ENCODE data around the gene POMP. TPM values are rescaled to one million over a fixed set of nuclear protein-coding genes. Genes with fewer than 3 reads are reported as not detected.

Gene POMP
- total RNA-seq, 1 donor from 2014 or later = 58.9 TPM

GRCh38 chr13:28622286-28622685, 36.6 kb upstream of the POMP start:
- peaks cover 18% of the 10 kb centered on the region for H3K27me3 Mint-ChIP-seq
- DNase-seq (ENCODE audit: low spot score, unreplicated experiment) = no peak
- no peak overlapping the region for H3K4me3 Mint-ChIP-seq (ENCODE audit: low read depth)
- no peaks in the 10 kb centered on the region for H3K4me1 Mint-ChIP-seq (ENCODE audit: low read depth)
- TF ChIP-seq, protein P1, sequence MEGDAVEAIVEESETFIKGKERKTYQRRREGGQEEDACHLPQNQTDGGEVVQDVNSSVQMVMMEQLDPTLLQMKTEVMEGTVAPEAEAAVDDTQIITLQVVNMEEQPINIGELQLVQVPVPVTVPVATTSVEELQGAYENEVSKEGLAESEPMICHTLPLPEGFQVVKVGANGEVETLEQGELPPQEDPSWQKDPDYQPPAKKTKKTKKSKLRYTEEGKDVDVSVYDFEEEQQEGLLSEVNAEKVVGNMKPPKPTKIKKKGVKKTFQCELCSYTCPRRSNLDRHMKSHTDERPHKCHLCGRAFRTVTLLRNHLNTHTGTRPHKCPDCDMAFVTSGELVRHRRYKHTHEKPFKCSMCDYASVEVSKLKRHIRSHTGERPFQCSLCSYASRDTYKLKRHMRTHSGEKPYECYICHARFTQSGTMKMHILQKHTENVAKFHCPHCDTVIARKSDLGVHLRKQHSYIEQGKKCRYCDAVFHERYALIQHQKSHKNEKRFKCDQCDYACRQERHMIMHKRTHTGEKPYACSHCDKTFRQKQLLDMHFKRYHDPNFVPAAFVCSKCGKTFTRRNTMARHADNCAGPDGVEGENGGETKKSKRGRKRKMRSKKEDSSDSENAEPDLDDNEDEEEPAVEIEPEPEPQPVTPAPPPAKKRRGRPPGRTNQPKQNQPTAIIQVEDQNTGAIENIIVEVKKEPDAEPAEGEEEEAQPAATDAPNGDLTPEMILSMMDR (IDR thresholded peaks at IDR 0.05; ENCODE audit: unreplicated experiment) = no peak
- no peak overlapping the region for H3K27ac Mint-ChIP-seq
- H3K36me3 Mint-ChIP-seq (ENCODE audit: insufficient read depth) = no peaks in the 10 kb centered on the region
- no peaks in the 10 kb centered on the region for H3K9me3 Mint-ChIP-seq (ENCODE audit: low read depth)

DNA sequence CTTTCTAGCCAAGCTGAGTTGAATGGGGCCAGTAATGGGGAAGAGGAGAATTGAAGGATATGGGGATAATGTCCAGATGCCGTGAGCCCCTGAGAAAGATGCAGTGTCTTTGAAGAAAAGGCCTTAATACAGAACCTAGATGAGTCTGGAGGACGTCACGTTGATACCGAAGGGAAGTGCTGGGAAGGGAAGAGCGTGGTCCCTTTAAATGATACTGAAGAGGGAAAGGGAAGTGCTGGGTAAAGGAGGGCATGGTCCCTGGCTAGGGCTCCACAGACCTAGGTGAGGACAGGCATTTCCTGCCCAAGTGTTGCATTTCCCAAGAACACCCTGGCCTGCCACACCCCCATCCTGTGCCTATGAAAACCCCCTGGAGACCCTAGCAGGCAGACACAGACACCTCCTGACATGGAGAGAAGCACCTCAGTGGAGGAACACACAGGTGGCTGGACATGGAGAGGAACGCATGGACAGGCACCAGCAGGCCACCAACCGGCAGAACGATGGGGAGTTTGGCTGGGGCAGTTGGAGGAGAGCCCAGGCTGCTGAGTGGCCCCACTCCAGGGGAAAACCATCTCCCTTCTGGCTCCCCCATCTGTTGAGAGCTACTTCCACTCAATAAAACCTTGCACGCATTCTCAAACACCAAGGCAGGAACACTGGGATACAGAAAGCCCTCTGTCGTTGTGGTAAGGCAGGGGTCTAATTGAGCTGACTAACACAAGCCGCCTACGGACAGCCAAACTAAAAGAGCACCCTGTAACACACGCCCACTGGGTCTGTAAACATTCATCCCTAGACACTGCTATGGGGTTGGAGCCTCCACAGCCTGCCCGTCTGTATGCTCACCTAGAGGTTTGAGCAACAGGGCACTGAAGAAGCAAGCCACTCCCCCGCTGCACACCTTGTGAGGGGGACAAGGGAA, 34.9 kb upstream of the POMP start:
- no peaks in the 10 kb centered on the region for H3K4me1 Mint-ChIP-seq (ENCODE audit: low read depth)
- H3K36me3 Mint-ChIP-seq (ENCODE audit: insufficient read depth) = no peaks in the 10 kb centered on the region
- H3K4me3 Mint-ChIP-seq (ENCODE audit: low read depth) = no peak overlapping the region
- no peak for DNase-seq (ENCODE audit: low spot score, unreplicated experiment)
- TF ChIP-seq, protein P1 (IDR thresholded peaks at IDR 0.05; ENCODE audit: unreplicated experiment) = no peak
- H3K27me3 Mint-ChIP-seq = peaks cover 20% of the 10 kb centered on the region
- no peaks in the 10 kb centered on the region for H3K9me3 Mint-ChIP-seq (ENCODE audit: low read depth)
- H3K27ac Mint-ChIP-seq = no peak overlapping the region

GRCh38 chr13:28624707-28625432, 34.1 kb upstream of the POMP start:
- H3K4me1 Mint-ChIP-seq (ENCODE audit: low read depth) = no peaks in the 10 kb centered on the region
- no peaks in the 10 kb centered on the region for H3K36me3 Mint-ChIP-seq (ENCODE audit: insufficient read depth)
- TF ChIP-seq, protein P1 (IDR thresholded peaks at IDR 0.05; ENCODE audit: unreplicated experiment) = no peak
- H3K27me3 Mint-ChIP-seq = peaks cover 20% of the 10 kb centered on the region
- H3K27ac Mint-ChIP-seq = no peak overlapping the region
- no peak overlapping the region for H3K4me3 Mint-ChIP-seq (ENCODE audit: low read depth)
- DNase-seq (ENCODE audit: low spot score, unreplicated experiment) = no peak
- no peaks in the 10 kb centered on the region for H3K9me3 Mint-ChIP-seq (ENCODE audit: low read depth)

GRCh38 chr13:28626266-28626665, 32.7 kb upstream of the POMP start:
- peaks cover 20% of the 10 kb centered on the region for H3K27me3 Mint-ChIP-seq
- H3K27ac Mint-ChIP-seq = no peak overlapping the region
- DNase-seq (ENCODE audit: low spot score, unreplicated experiment) = no peak
- H3K4me1 Mint-ChIP-seq (ENCODE audit: low read depth) = no peaks in the 10 kb centered on the region
- TF ChIP-seq, protein P1 (IDR thresholded peaks at IDR 0.05; ENCODE audit: unreplicated experiment) = no peak
- H3K4me3 Mint-ChIP-seq (ENCODE audit: low read depth) = no peak overlapping the region
- H3K9me3 Mint-ChIP-seq (ENCODE audit: low read depth) = no peaks in the 10 kb centered on the region
- no peaks in the 10 kb centered on the region for H3K36me3 Mint-ChIP-seq (ENCODE audit: insufficient read depth)

DNA sequence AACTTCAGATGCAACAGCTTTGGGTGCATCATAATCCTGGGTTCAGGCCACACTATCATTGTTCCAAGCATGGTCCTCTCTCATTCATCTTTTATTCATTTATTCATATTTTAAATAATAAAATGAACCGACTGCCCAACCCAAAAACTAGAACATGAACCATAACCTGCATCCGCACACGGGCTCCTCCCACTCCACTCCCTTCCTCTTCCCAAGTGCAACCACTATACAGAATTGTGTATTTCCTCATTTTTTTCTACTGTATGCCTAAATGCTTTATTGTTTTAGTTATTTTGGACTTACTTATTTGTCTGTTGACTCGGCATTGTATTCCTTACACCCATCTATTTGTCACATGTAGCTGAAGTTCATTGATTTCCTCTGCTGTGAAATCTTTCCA, 30.7 kb upstream of the POMP start:
- Mint-ChIP-seq H3K4me1 (ENCODE audit: low read depth) (no peaks in the 10 kb centered on the region), H3K36me3 (ENCODE audit: insufficient read depth) (no peaks in the 10 kb centered on the region), H3K27ac (no peak overlapping the region), H3K9me3 (ENCODE audit: low read depth) (no peaks in the 10 kb centered on the region), H3K27me3 (peaks cover 18% of the 10 kb centered on the region), H3K4me3 (ENCODE audit: low read depth) (no peak overlapping the region)
- TF ChIP-seq, protein P1 (IDR thresholded peaks at IDR 0.05; ENCODE audit: unreplicated experiment) = no peak
- DNase-seq (ENCODE audit: low spot score, unreplicated experiment) = no peak
